Dedifferentiated amniotic fluid mesenchymal stem cell (primary cell): ENCODE results near the gene EEF2KMT.
"Not testable (repeated sequence)": the region's sequence is repeated elsewhere in the genome, so short reads cannot be mapped to it uniquely, and the experiment has no call there.

Source experiments
- DNase-seq: peaks from one replicate; pipeline ENCODE4 v3.0.0-alpha.2; 2016; ENCODE audit errors: extremely low spot score

Gene EEF2KMT

DNA sequence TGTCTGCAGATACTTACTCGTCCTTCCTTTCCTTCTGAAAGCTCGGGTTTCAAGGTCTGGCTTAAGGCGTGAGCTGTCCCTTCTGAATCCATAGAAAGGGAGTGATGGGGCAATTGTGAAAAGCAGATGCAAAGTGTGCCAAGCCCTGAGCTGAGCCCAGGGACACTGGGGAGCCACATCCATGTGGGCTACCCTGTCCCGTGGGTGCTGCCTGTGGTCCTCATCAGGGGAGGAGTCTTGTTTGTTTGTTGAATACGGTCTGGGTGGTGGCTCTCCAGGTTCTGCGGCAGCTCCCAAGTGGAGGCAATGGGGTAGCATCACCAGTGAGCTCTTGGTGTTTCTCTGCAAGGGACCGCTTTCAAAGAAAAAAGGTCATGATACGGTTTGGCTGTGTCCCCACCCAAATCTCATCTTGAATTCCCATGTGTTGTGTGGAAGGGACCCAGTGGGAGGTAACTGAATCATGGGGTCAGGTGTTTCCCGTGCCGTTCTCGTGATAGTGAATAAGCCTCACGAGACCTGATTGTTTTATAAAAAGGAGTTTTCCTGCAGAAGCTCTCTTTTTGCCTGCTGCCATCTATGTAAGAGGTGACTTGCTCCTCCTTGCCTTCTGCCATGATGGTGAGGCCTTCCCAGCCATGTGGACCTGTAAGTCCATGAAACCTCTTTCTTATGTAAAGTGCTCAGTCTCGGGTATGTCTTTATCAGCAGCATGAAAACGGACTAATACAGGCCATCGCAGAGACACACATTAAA, 27.0 kb downstream of the EEF2KMT start:
- no peak for DNase-seq

DNA sequence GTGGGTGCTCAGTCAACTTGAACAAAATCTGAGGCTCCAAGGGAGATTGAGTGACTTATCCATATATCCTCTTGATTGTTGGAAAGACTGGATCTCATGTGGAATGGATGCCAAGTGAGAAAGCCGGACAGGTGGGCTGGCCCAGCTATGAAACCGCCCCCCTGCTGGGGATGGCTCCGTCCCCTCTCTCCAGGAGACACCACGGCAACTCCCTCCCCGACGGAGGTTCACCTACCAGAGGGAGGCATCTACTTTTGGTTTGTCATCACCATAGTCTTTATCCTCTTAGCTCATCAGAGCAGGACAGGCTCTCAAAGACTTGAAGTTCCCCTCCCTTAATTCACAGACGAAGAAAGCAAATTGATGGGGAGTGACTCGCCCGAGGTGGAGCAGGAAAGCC, 27.7 kb downstream of the EEF2KMT start:
- DNase-seq = no peak

DNA sequence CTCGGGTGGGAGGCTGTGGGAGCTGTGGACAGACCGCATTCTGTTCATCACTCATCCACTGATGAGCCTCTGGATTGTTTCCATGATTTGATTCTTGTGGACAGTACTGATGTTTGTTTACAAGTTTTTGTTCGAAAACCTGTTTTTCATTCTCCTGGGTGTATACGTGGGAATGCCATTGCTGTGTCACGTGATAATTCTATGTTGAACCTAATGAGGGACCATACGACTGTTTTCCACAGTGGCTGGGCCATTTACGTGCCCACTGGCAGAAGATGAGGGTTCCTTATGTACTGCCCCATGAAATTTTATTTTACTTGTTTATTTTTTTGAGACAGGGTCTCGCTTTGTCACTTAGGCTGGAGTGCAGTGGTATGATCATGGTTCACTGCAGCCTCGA, 28.5 kb downstream of the EEF2KMT start:
- no peak for DNase-seq

DNA sequence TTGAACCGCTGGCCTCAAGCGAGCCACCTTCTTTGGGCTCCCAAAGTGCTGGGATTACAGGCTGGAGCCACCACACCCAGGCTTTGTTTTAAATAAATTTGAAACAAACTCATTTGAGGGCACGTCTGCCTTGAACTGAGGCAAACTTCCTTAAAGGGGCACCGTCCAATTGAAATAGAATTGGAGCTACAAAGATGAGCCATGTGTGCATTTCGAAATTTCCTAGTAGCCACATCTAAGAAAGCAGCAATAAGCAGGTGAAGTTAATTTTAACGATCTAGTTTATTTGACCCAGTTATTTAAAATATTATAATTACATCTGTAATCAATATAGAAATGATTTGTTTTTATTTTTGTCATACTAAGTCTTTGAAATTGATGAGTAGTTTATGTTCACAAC, 31.1 kb downstream of the EEF2KMT start:
- no peak for DNase-seq

DNA sequence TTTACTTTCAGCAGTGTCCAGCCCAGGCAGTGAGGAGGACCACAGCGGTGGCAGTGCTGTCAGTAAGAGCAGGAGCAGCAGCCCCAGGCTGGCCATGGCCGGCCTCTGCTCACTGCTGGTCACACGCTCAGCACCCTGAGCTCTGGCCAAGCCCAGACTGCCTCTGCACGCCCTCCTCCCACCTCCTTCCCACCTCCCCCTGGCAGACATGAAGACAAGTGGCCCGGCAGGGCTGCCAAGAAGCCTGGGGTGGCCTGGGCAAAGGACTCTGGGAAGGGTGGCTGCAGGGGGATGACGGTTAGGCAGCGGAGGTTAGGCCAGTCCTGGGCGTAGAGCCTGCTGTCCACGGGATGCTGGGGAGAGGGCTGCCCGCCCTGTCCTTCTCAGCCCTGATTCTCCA, 31.8 kb downstream of the EEF2KMT start, which contains the start of gene C16orf89:
C16orf89 (minus strand) TSS at position 144 of the 400 bp plus-strand sequence; CDS start at position 96, 48 bp downstream.
- DNase-seq = no peak

DNA sequence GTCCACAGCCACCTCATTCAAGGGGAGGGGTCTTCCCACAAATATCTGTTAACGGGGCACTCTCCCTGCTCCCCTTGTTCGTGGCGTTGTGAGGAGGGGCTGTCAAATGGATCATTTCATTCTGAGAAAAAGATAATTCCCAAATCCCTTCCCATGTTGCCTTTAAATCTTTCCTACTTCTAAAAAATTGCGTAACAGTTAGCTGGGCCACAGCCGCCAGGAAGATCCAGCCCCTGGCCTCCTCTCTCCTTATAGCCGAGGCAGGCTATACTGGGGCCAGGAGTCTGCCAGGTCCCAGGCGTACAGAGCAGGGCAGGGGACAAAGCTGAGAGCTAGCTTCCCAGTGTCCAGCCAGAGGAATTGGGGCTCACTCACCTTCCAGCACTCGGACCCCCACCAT, 32.3 kb downstream of the EEF2KMT start:
- DNase-seq = no peak

DNA sequence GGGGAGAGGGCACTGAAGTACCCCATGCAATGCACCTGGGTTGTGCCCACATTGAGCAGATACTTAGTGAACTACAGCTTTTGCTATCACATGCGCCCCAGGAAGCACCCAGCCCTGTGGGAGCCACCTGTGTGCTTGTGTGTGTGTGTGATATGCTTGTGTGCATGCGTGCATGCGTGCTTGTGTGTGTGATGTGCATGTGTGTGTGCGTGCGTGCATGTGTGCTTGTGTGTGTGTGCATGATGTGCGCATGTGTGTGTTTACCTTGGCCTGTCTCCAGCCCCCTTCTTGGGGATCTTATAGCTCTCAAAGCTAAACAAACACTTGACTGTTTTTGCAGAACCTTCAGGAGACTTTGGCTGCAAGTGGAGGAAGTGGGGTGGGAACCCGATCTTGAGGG, 32.7 kb downstream of the EEF2KMT start:
- no peak for DNase-seq

DNA sequence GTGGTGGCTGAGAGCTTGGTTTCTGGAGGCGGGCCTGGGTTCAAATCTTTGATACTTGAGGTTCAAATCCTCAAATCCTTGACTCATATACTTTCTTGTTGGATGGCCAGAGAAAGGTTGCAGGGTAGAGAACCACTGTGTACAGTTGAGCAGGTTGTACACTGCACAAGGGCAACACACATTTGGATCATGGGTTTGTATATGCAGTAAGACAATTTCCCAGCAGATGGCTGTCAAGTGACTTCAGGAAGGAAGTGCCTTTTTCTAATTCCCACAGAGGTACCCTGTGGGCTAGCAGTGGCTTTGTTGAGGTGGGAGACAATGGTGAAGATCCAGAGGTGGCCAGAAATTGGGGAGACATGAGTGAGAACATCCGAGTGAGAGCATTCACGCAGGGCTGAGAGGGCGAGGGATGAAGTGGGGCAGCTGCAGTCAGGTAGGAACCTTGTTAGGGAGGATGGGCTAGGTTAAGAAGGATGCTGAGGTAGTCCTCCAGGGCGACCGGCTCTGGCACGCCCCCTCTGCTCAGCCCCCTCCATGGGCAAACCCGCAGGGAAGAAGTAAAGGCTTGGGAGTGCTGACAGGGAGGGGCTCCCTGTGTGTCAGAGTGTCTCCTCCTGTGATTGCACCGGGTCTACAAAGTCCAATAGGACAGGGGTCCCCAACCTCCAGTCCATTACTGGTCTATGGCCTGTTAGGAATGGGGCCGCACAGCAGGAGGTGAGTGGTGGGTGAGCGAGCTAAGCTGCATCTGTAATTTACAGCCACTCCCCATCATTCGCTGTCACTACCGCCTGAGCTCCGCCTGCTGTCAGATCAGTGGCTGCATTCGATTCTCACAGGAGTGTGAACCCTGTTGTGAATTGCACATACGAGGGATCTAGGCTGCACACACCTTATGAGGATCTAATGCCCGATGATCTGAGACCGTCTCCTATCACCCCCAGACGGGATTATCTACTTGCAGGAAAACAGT, 34.5 kb downstream of the EEF2KMT start:
- DNase-seq = no peak

DNA sequence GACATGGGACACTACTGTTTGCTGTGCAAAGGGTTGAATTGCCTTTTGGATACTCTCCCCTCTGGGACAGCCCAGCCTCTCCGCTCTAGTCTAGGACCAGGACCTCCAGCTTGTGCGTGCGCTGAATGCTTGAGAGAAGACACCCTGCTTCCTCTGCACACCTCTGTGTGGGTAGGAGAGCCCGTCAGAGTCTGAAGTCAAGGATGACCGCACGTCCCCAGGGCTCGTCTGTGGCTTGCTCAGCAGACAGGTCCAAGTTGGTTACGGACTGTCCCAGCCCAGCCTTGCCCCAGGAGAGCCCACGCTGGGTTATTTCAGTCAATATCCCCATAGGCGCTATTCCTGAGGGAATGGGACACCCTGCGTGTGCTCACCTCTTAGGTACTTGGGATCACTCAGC, 35.5 kb downstream of the EEF2KMT start:
- no peak for DNase-seq

DNA sequence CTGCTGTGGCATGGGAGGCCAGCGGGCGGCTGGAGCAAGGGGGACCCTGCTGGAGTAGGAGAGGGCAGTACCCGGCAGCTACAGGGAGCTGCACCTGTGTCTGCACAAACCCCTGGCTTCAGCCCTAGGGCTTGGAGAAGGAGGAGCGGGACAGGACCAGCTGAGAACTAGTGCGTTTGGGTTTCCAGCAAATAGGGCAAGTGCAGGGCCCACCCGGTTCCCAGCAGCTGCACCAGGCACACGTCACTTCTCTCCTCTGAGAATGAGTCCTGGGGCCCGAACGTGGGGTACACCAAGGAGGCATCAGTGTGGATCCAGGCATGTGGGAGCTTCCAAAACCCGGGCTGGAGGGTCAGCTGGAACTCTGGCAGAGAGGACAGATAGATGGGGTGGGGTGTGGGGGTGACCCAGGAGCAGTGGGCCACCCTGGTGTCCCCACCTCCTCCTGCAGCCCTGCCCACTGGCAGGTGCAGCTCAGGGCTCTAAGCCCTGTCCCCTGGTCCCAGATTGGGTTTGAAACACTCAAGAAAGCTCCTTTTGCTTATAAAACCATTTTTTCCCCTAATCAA, 37.4 kb downstream of the EEF2KMT start:
- DNase-seq = no peak

DNA sequence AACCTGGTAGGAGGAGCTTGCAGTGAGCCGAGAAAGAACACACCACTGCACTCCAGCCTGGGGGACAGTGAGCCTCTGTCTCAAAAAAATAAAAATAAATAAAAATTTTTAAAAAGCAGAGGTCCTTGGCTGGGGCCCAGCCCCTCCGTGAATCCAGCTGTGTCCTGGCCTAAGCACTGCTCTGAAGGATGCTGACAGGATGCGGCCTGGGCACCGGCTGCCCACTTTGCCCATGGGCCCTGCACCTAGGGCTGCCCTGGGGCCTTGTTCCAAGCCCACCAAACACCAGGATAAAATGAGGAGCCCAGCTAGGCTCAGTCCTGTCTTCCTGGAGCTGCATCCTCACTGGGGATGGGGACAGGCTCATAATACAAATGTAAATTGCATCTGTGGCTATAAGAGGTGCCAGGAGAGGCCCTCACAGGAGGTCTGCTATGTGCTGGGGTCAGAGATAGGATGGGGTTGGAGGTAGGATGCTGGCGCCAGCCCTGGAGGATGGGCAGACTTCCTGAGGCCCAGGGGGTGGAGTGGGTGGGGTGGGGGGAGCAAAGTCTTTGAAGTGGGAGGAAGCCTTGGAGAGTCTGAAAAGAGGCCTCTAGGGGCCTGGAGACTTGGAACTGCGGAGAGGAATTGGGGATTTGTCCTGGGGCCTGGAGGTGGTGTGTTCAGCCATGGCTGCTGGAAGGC, 38.1 kb downstream of the EEF2KMT start:
- no peak for DNase-seq

DNA sequence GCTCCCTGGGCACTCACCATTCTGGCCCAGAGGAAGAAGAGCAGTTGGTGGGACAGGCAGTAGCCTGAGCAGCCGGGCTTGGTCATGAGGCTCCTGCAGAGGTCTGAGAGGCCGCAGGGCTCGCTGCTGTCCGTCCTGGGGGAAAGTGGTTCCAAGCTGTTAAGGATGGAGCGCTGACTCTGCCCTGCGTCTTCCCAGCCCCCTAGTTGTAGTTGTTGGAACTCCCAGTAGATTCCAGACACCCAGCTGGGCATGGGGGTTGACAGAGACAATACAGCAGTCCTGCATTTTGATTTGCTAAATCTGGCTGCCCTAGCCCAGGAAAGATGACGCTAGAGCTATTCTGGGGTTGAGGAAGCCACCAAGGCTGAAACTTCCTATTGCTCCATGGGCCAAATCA, 39.1 kb downstream of the EEF2KMT start:
- no peak for DNase-seq

DNA sequence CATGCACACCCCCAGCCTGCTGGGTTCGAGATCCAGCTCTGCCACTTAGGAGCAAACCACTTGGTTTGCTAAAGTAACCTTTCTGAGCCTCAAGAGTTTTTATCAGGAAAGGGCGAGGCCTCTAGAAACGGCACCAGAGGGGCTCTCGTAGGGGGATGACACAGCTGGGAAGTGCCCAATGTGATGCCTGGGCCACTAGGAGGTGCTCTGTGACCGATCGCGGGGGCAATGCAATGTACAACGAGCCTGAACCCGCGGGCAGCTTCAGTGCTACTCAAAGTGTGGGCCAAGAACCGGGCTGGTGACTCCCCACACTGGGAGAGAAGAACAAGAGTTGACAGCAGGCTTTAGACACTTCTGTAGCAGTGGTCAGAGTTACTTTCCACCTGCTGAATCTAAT, 41.2 kb downstream of the EEF2KMT start:
- no peak for DNase-seq

DNA sequence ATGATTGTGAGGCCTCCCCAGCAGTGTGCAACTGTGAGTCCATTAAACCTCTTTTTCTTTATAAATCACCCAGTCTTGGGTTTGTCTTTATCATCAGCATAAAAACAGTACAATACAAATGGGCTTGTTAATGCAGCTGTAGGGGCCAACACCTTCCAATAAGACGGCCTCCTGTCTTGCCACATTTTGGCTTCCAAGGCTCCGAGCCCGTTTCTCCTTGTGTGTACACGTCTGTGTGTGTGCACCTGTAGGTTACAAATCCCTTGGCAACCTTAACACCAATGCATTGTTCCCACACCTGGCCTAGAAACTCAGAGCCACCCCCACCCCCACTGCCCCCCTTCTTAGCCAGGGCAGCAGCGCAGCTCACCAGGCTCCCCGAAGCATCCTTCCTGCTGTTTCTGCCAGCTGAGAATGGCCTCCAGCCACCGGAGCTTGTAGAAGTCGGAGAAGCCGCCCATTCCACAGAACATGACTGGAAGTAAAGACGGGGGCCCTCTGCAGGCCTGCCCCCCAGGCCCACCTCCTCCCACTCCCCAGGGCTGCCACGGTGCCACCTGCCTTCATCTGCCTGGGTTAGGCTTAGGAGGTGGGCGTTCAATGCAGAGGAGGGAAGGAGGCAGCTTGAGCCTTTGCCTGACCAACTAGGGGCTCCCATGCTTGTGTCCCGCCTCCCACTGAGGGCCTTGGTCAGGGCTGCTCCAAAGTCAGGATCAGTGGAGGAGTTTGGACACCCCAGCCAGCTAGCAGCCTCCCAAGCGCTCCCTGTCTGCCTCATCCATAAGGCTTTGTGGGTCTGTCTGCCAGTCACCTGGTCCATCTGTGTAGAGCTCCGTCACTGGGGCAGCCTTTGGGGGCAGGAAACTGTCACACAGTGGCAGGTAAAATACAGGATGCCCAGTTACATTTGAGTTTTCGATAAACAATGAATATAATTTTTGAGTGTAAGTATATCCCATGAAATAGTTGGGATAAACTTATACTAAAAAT, 42.4 kb downstream of the EEF2KMT start:
- DNase-seq = no peak

DNA sequence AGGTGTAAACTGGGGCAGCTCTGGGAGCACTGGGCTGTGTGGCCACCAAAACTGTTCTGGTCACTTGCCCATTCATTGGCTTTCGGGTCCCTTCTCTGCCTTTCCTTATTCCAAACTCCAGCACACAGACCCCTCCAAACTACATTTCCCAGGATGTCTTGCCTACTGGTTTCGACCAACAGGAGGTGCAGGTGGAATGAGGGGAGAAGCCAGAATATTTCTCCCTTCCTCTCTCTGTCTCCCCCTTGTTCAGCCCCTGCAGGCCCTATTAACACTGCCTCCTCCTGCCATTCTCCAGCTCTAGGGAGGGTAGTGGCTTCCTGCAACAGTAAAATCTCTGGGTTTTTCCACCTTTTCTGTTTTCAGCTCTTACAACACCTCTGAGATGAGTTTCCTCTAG, 50.7 kb downstream of the EEF2KMT start:
- DNase-seq = no peak

DNA sequence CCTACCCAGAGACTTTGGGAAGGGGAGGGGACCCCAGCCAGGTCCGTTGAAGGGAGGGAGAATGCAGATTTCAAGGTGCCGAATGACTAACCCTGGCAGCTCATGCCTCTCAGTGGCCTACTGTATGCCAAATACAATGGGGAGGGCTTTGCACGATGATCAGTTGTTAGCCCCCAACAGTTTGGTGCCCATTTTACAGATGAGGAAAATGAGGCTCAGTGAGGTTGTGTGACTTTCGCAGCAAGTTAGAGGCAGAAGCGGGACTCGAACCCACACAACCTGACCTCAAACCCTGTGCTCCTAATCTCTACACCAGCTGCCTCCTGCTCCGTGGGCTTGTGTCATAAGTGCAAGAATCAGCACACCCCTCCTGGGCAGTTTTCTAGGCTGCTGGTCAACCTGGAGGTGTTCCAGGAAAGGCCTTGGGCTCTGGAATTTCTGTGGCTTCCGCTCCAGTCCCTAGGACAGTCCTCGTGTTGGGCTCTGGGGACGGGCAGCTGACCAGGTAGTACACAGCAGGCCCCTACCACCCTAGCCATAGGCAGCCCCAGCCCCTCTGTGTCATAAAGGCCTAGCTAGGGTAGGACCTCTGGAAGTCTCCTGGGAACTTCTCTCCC, 52.0 kb downstream of the EEF2KMT start:
- DNase-seq = no peak

DNA sequence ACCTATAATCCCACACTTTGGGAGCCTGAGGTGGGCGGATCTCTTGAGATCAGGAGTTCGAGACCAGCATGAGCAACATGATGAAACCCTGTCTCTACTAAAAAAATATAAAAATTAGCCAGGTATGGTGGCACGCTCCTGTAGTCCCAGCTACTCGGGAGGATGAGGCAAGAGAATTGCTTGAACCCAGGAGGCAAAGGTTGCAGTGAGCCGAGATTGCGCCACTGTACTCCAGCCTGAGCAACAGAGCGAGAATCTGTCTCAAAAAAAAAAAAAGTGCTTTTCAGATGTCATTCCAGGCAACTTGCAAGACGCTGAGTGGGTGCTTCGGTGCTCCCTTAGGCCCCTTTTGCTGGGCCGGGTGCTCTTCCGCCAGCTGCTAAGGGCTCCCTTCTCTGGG, 53.0 kb downstream of the EEF2KMT start:
- not testable (repeated sequence) for DNase-seq

DNA sequence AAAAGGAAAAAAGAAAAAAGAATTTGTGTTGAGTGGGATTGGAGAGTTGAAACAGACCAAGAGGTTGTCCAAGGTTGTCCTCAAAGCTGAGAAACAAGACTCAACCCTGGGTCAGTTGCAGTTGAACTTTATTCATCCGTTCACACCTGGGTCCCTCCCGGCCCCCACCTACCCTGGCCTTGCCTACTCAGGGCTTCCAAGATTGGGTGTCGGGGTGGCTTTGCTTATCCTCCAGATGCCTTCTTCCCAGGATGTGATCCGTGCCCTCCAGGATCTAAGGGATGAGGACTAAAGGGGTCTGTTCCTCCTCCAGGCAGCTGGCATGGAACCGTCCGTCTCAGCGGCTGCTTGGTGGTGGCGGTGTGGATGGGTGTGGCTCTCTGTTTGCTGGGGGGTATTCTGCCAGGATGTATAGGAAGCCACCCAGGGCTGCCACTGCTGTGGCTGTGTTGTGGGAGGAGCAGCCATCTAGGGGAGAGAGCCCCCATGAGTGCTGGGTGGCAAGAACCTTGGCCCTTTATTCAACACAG, 53.5 kb downstream of the EEF2KMT start:
- DNase-seq = no peak

DNA sequence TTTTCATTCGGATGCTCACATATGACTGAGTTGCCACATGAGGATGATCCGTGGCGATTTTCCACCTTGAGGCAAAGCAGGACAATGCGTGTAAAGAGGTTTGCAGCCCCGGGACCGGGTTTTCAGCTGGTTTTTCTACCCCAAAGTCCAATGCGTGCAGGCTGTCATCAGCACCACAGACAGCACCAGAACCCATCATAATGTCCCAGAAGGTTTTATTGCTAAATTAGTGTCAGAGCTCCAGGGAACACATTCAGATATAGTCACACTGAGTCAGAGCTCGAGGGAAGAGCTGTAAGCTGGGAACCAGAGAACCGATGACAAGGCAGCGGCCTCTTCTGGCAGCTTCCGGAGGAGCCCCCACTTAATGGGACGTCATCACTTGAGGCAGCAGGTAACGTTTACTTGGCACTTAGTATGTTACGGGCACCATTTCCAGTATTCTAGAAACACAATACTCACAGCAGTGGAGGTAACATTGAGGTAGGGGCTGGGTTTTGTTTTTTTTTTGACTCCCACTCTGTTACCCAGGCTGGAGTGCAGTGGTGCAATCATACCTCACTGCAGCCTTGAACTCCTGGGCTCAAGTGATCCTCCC, 54.9 kb downstream of the EEF2KMT start:
- no peak for DNase-seq
